Lower lobe of right lung (tissue), 2 donors: ENCODE results near the gene ATP2A2. TPM values are rescaled to one million over a fixed set of nuclear protein-coding genes. Genes with fewer than 3 reads are reported as not detected.

Experiments
- ATAC-seq, 2 donors: fragments of 200-7000 bp; cut with Tn5 transposase; one replicate each; pipeline ENCODE4 v1.9.1; 2020 to 2022; ENCODE audit warnings: mild to moderate bottlenecking in 2 of 2, moderate library complexity in 2 of 2
- DNase-seq: peaks from one replicate; pipeline ENCODE4 v3.0.0-alpha.2; 2020
- H3K27ac ChIP-seq: fragments of 200-600 bp; one replicate; pipeline ENCODE4 v1.8.0; 2022
- H3K27me3 ChIP-seq: fragments of 200-600 bp; one replicate; pipeline ENCODE4 v1.8.0; 2022; ENCODE audit warnings: low read depth
- H3K36me3 ChIP-seq: fragments of 200-600 bp; one replicate; pipeline ENCODE4 v1.8.0; 2022; ENCODE audit warnings: mild to moderate bottlenecking
- H3K4me1 ChIP-seq: fragments of 200-600 bp; one replicate; pipeline ENCODE4 v1.8.0; 2022
- H3K4me3 ChIP-seq: fragments of 200-600 bp; one replicate; pipeline ENCODE4 v1.8.0; 2022; ENCODE audit warnings: mild to moderate bottlenecking
- H3K9me3 ChIP-seq: fragments of 200-600 bp; one replicate; pipeline ENCODE4 v1.8.0; 2022
- intact Hi-C: fragments of 100-400 bp; cut with DNase I; formaldehyde crosslinking; loops from one replicate; pipeline ENCODE4 v1.11.0; 2022
- total RNA-seq: library from RNA; stranded (reverse); fragmentation: NEBNext Ultra II Directional; extraction: Animal tissue kit (Norgen Biotek cat#: 25700); gene quantifications from one replicate; pipeline ENCODE4 v1.2.1, GENCODE V29; 2021
- TF ChIP-seq, protein P1 (sequence below): fragments of 200-600 bp; IDR thresholded peaks from one replicate; pipeline ENCODE4 v1.8.0; 2022; ENCODE audit warnings: antibody characterized with exemption, mild to moderate bottlenecking
- donor health status: DM: no; HTN: yes; CAD: no; lungs with severe emphysema.

ATP2A2 gene
- total RNA-seq, 1 donor from 2014 or later = 156 TPM

DNA sequence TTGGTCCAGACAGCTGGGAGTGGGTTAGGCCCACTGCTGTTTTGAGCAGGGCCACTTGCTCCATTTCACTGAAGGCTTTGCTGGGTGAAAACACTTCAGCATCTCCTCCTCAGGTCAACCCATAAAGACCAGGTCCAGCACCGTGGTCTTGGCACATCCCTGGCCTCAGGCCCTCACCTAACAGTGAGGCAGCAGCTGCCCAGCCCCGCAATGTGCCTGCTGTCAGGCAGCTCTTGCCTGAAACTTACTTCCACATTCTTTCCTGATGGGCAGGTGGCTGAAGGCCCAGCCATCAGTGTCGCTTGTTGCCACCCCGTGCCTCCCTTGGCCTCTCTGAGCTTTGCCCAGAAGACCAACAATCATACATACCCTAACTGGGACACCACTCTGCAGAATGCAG is 68.0 kb downstream of the ATP2A2 start:
- ATAC-seq (peak in 1 of 2 donors; percentile 4), DNase-seq (no peak)
- intact Hi-C loops = no loop called here
- Histone ChIP-seq H3K36me3 (peaks cover 56% of the 10 kb centered on the region), H3K4me1 (peaks cover 10% of the 10 kb centered on the region), H3K27ac (no peak overlapping the region), H3K27me3 (no peaks in the 10 kb centered on the region), H3K4me3 (no peak overlapping the region), H3K9me3 (no peaks in the 10 kb centered on the region)
- TF ChIP-seq, protein P1, sequence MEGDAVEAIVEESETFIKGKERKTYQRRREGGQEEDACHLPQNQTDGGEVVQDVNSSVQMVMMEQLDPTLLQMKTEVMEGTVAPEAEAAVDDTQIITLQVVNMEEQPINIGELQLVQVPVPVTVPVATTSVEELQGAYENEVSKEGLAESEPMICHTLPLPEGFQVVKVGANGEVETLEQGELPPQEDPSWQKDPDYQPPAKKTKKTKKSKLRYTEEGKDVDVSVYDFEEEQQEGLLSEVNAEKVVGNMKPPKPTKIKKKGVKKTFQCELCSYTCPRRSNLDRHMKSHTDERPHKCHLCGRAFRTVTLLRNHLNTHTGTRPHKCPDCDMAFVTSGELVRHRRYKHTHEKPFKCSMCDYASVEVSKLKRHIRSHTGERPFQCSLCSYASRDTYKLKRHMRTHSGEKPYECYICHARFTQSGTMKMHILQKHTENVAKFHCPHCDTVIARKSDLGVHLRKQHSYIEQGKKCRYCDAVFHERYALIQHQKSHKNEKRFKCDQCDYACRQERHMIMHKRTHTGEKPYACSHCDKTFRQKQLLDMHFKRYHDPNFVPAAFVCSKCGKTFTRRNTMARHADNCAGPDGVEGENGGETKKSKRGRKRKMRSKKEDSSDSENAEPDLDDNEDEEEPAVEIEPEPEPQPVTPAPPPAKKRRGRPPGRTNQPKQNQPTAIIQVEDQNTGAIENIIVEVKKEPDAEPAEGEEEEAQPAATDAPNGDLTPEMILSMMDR = no peak

DNA sequence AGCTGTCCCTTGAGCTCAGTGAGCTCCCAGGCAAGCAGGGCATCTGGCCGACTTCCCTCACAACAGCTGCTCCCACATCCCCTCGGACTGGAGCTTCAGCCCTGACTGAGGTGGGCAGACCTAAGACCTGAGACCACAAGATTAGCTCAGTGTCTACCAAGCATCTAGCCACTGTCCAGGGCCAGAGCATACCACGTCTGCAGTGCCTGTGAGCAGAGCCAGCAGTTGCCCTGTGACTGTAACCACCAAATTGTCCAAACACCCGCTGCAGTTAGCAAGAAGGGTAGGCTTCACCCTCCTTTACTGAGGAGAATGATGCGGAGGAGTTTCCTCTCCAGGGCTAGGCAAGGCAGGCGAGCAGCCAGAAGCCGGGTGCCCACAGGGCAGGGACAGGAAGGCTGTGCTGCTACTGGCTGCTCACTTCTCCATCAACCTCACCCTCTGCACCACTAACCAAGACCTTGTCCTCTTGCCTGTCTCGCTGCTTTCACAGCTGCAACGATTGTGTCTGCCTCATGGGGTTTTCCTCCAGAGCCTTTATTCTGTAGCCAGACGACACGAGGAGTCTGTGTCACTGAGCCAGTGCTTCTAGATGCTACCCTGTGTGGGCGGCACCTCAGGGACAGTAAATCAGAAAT is 68.6 kb downstream of the ATP2A2 start:
- Histone ChIP-seq H3K36me3 (peaks cover 51% of the 10 kb centered on the region), H3K9me3 (no peaks in the 10 kb centered on the region), H3K4me3 (no peak overlapping the region), H3K27me3 (no peaks in the 10 kb centered on the region), H3K4me1 (peaks cover 9% of the 10 kb centered on the region), H3K27ac (no peak overlapping the region)
- TF ChIP-seq, protein P1 = no peak
- intact Hi-C loops = no loop called here
- ATAC-seq = peak; percentile 20 to 47
- no peak for DNase-seq

DNA sequence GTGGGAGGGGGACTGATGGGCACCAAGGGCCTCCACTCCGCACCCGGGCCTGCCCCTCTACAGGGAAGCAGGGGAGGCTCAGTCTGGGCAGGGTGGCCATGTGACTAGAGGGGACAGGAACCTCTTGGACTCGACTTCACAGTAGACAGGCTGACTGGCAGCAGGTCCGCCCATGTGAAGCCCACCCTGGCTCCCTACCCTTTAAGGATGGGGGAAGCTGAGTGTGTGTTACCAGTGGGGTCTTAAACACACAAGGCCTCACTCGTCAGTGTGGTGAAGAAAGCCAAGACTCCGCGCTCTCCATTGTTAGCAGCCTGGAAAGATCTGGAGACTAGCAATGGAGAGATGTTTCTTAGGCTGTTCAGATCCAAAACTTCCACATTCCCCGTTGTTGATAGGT is 70.1 kb downstream of the ATP2A2 start:
- TF ChIP-seq, protein P1 = no peak
- no peak overlapping the region for H3K4me3 ChIP-seq
- ATAC-seq (no peak), DNase-seq (no peak)
- H3K27ac ChIP-seq = no peak overlapping the region
- peaks cover 13% of the 10 kb centered on the region for H3K4me1 ChIP-seq
- no peaks in the 10 kb centered on the region for H3K27me3 ChIP-seq
- H3K9me3 ChIP-seq = no peaks in the 10 kb centered on the region
- H3K36me3 ChIP-seq = peaks cover 36% of the 10 kb centered on the region
- intact Hi-C loops = no loop called here

DNA sequence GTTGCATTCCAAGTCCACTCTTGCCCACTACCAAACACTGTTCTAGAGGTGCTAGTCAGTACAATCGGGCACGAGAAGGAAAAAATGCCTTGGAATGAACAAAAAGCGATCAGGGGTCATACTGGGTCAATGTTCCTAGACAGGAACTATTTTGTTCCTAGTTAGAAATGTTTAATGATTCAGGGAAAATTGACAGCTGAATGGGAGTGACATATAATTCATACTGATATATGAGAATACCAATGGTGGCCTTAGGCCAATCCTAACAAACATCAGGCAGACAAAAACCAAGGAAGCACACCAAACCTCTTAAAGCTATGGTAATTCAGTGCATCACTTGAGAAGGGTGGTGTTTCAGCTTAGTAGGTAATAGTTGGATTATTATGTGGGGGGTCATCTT is 71.4 kb downstream of the ATP2A2 start:
- intact Hi-C loops = no loop called here
- ATAC-seq = no peak

DNA sequence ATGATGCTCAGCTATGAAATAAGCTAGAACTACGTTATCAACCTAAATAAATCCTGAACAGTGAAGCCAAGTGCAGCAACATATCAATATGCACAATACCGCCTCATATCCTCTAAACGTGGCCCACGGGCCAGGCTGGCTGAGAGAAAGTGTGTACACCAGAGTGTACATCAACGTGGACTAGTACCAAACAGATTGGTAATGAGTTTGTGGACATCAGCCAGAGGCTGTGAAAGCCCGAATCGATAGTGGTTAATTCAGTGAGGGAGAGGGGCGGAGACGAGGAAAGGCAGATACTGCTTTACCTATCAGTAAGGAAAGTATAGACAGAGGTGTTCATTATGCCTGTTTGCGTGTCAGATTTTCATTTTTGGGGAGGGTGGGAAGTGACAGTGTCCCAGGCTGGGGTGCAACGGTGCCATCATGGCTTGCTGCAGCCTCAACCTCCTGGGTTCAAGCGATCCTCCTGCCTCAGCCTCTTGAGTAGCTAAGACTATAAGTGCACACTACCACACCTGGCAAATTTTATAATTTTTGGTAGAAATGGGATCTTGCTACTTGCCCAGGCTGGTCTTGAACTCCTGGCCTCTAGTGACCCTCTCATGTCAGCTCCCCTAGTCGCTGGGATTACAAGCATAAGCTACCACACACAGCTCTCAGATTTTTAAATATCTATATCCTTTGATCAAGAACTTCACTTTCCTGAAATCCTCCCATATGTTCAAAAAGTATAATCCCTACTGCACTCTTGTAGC is 72.3 kb downstream of the ATP2A2 start:
- TF ChIP-seq, protein P1 = no peak
- Histone ChIP-seq H3K27ac (no peak overlapping the region), H3K36me3 (peaks cover 13% of the 10 kb centered on the region), H3K4me1 (peaks cover 13% of the 10 kb centered on the region), H3K4me3 (no peak overlapping the region), H3K9me3 (no peaks in the 10 kb centered on the region), H3K27me3 (no peaks in the 10 kb centered on the region)
- ATAC-seq (no peak), DNase-seq (no peak)
- intact Hi-C loops = no loop called here

More for the DNA sequence above, 71.4 kb downstream of the ATP2A2 start:
- Histone ChIP-seq H3K9me3 (no peaks in the 10 kb centered on the region), H3K27ac (no peak overlapping the region), H3K27me3 (no peaks in the 10 kb centered on the region), H3K36me3 (peaks cover 23% of the 10 kb centered on the region), H3K4me3 (no peak overlapping the region), H3K4me1 (peaks cover 13% of the 10 kb centered on the region)
- TF ChIP-seq, protein P1 = no peak
- DNase-seq = no peak
